Caco-2 (cell line): Measurements from ENCODE around the gene PTOV1. TPM values are rescaled to one million over a fixed set of nuclear protein-coding genes. Genes with fewer than 3 reads are reported as not detected.
A peak's percentile ranks its signal among the peaks of the same experiment; 100 is the strongest.

Source experiments
- BruUV-seq: library from RNA; stranded (reverse); fragments of 400-500 nt; replicated peaks from 2 replicates; lab custom pipeline; 2021; lab: Mats Ljungman, UMichigan
- CTCF ChIA-PET: fragments of 300-600 bp; sonication (Branson Sonifier 250); formaldehyde crosslinking; loops from one replicate; lab custom pipeline; 2022; ENCODE audit warnings: antibody characterized with exemption; lab: Charles Lee
- POLR2A ChIA-PET: fragments of 300-600 bp; sonication (Branson Sonifier 250); formaldehyde crosslinking; loops from one replicate; lab custom pipeline; 2022; ENCODE audit warnings: antibody characterized with exemption; lab: Charles Lee
- DNase-seq, 2 experiments: peaks; one replicate each; pipeline versions ENCODE4 v3.0.0 to v3.0.0-alpha.2; 2020 to 2022
- H3K27me3 ChIP-seq: replicated peaks from 2 replicates; pipeline ENCODE4 v1.6.0; 2011; ENCODE audit warnings: low read length; ENCODE audit not compliant: control insufficient read depth, insufficient read depth
- H3K36me3 ChIP-seq: 2 replicates; pipeline ENCODE4 v1.5.1; 2011; ENCODE audit warnings: low read length; ENCODE audit not compliant: control insufficient read depth, insufficient read depth
- H3K4me1 ChIP-seq: fragments of 250-450 bp; sonication (Bioruptor Pico); 2 replicates; pipeline ENCODE4 v1.5.1; 2020; ENCODE audit warnings: mild to moderate bottlenecking
- H3K4me3 ChIP-seq: 2 replicates; pipeline ENCODE4 v1.5.1; 2011; ENCODE audit warnings: low read depth, mild to moderate bottlenecking, control low read depth, low read length
- H3K9me3 ChIP-seq: fragments of 250-450 bp; sonication (Bioruptor Pico); 2 replicates; pipeline ENCODE4 v1.5.1; 2020; ENCODE audit warnings: mild to moderate bottlenecking, moderate library complexity
- H3K27ac Mint-ChIP-seq: one replicate; pipeline ENCODE4 v1.8.0; 2022; ENCODE audit warnings: mixed read lengths; ENCODE audit not compliant: unreplicated experiment
- H3K27me3 Mint-ChIP-seq: one replicate; pipeline ENCODE4 v1.8.0; 2022; ENCODE audit warnings: mixed read lengths; ENCODE audit not compliant: insufficient read depth, unreplicated experiment
- H3K36me3 Mint-ChIP-seq: one replicate; pipeline ENCODE4 v1.8.0; 2022; ENCODE audit warnings: mild to moderate bottlenecking, mixed read lengths; ENCODE audit not compliant: insufficient read depth, unreplicated experiment
- H3K4me1 Mint-ChIP-seq: one replicate; pipeline ENCODE4 v1.8.0; 2022; ENCODE audit warnings: low read depth, mixed read lengths; ENCODE audit not compliant: unreplicated experiment
- H3K4me3 Mint-ChIP-seq: one replicate; pipeline ENCODE4 v1.8.0; 2022; ENCODE audit warnings: mild to moderate bottlenecking, moderate library complexity, mixed read lengths; ENCODE audit not compliant: unreplicated experiment
- H3K9me3 Mint-ChIP-seq: one replicate; pipeline ENCODE4 v1.8.0; 2022; ENCODE audit warnings: mixed read lengths; ENCODE audit not compliant: unreplicated experiment
- intact Hi-C: fragments of 100-400 bp; cut with micrococcal nuclease; formaldehyde crosslinking; loops from one replicate; pipeline ENCODE4 v1.10.0; 2022; ENCODE audit not compliant: unreplicated experiment
- total RNA-seq: library from RNA; stranded (reverse); gene quantifications from 2 replicates; pipeline ENCODE4 v1.2.3, GENCODE V29; 2022
- TF ChIP-seq, protein P1 (sequence below), 2 experiments: fragments of 200-600 bp in 1 of 2; IDR thresholded peaks; 1 replicate in 1 of 2; 2 replicates in 1 of 2; pipeline versions ENCODE4 v1.5.1 to v1.8.0; 2011 to 2022; ENCODE audit warnings: antibody characterized with exemption in 1 of 2, control low read depth in 1 of 2, inconsistent platforms in 1 of 2, low read depth in 1 of 2, low read length in 1 of 2, mild to moderate bottlenecking in 1 of 2, moderate library complexity in 1 of 2; ENCODE audit not compliant: insufficient read depth in 1 of 2, severe bottlenecking in 1 of 2, unreplicated experiment in 1 of 2

PTOV1 gene
- total RNA-seq, 1 experiment from 2014 or later = 209 TPM

DNA sequence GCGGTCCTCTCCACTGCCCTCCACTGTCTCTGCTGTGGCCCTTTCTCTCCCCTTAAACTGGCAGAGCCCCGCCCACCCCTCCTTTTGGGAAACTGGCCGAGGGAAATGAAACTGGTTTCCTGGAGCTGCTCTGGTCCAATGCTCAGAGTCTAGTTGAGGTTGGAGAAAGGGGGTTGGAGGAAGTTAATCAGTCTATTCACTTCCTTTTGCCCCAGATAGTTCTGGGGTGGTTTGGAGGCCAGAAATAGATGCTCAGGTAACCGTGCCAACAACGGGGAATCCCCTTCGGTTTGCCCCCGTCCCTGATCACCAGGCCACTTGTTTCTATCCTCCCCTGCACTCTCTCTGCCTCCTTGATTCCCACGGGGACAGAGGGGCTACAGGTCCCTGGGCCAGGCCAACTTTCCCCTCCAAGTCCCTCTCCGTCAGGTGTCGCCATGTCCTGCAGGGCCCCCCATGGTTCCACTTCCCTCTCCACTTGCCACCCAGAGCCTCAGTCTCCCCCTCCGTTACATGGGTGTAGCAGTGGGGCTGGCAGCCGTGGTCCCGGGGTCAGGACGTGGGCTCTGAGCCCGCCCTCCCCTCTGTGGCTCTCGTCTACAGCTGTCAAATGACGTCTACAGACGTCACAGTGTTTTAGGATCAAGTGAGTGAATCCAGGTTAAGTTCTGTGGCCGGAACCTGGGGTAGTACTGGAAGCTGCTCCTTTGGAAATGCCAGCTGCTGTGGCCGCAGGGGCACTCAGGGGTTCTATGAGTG, 46.1 kb downstream of the PTOV1 start, which contains the start of gene IL4I1:
IL4I1 (minus strand) TSS at position 25 of the 759 bp plus-strand sequence. CDS start 727 bp downstream, outside the sequence.
- H3K4me3 ChIP-seq = no peak within 1 kb of the TSS
- intact Hi-C loops = no loop called here
- no peak within 1 kb of the TSS for H3K4me3 Mint-ChIP-seq

DNA sequence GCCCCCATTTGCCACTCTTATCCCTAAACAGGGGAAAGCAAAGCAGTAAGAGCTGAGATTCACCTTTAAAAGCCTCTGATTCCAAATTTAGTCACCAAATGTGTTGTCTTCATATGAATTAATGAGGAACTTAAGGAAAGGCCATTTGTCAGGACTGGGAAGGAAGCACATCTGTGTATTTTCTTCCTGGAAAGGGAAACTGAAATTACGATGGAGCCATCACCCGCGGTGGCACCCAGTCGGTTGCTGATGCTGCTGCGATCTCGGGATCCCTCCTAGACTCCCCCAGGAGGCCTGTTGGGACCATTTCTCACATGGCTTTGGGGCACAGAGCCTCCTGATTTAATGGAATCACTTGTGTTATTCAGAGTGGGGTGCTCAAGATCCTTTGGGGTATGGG, 53.2 kb downstream of the PTOV1 start:
- Histone ChIP-seq H3K9me3 (no peaks in the 10 kb centered on the region), H3K4me3 (no peak overlapping the region), H3K4me1 (no peaks in the 10 kb centered on the region), H3K36me3 (peaks cover 3% of the 10 kb centered on the region; the same call in 1 of the 2 replicates), H3K27me3 (no peaks in the 10 kb centered on the region)
- Mint-ChIP-seq H3K27me3 (no peaks in the 10 kb centered on the region), H3K4me1 (no peaks in the 10 kb centered on the region), H3K36me3 (peaks cover 39% of the 10 kb centered on the region), H3K27ac (no peak overlapping the region), H3K4me3 (no peak overlapping the region), H3K9me3 (no peaks in the 10 kb centered on the region)
- intact Hi-C loops = loop anchor here (2.0 kb wide), 1 partner anchor 13 kb away; no protein-coding TSS in a partner anchor
- ChIA-PET CTCF (no interaction called here), POLR2A (no interaction called here)
- no TSS peak for BruUV-seq
- DNase-seq = no peak
- TF ChIP-seq, protein P1, sequence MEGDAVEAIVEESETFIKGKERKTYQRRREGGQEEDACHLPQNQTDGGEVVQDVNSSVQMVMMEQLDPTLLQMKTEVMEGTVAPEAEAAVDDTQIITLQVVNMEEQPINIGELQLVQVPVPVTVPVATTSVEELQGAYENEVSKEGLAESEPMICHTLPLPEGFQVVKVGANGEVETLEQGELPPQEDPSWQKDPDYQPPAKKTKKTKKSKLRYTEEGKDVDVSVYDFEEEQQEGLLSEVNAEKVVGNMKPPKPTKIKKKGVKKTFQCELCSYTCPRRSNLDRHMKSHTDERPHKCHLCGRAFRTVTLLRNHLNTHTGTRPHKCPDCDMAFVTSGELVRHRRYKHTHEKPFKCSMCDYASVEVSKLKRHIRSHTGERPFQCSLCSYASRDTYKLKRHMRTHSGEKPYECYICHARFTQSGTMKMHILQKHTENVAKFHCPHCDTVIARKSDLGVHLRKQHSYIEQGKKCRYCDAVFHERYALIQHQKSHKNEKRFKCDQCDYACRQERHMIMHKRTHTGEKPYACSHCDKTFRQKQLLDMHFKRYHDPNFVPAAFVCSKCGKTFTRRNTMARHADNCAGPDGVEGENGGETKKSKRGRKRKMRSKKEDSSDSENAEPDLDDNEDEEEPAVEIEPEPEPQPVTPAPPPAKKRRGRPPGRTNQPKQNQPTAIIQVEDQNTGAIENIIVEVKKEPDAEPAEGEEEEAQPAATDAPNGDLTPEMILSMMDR (IDR thresholded peaks at IDR 0.05; ENCODE audit: insufficient read depth in 1 of 2, low read depth in 1 of 2, low read length in 1 of 2, severe bottlenecking in 1 of 2, unreplicated experiment in 1 of 2) = no peak

More for the DNA sequence above, 46.1 kb downstream of the PTOV1 start, which contains the start of gene IL4I1:
- ChIA-PET CTCF (no interaction called here), POLR2A (no interaction called here)
- no peak for DNase-seq
- H3K36me3 Mint-ChIP-seq = peaks cover 6% of the 10 kb centered on the region
- Histone ChIP-seq H3K9me3 (no peaks in the 10 kb centered on the region), H3K36me3 (no peaks in the 10 kb centered on the region), H3K4me1 (no peaks in the 10 kb centered on the region), H3K27me3 (no peaks in the 10 kb centered on the region)
- BruUV-seq = no TSS peak
- H3K9me3 Mint-ChIP-seq = no peaks in the 10 kb centered on the region
- TF ChIP-seq, protein P1 (IDR thresholded peaks at IDR 0.05; ENCODE audit: insufficient read depth in 1 of 2, low read depth in 1 of 2, low read length in 1 of 2, severe bottlenecking in 1 of 2, unreplicated experiment in 1 of 2) = no peak
- no peak within 1 kb of the TSS for H3K27ac Mint-ChIP-seq
- peaks cover 3% of the 10 kb centered on the region for H3K27me3 Mint-ChIP-seq
- H3K4me1 Mint-ChIP-seq = no peaks in the 10 kb centered on the region

GRCh38 chr19:49906879-49907564, 56.1 kb downstream of the PTOV1 start:
- H3K36me3 Mint-ChIP-seq = peaks cover 66% of the 10 kb centered on the region
- Histone ChIP-seq H3K9me3 (no peaks in the 10 kb centered on the region), H3K36me3 (peaks cover 11% of the 10 kb centered on the region), H3K4me1 (peaks cover 7% of the 10 kb centered on the region; the same call in 1 of the 2 replicates), H3K4me3 (no peak overlapping the region), H3K27me3 (no peaks in the 10 kb centered on the region)
- TF ChIP-seq, protein P1 (IDR thresholded peaks at IDR 0.05; ENCODE audit: insufficient read depth in 1 of 2, low read depth in 1 of 2, low read length in 1 of 2, severe bottlenecking in 1 of 2, unreplicated experiment in 1 of 2) = no peak
- H3K27ac Mint-ChIP-seq = no peak overlapping the region
- H3K27me3 Mint-ChIP-seq = no peaks in the 10 kb centered on the region
- H3K4me3 Mint-ChIP-seq = no peak overlapping the region
- intact Hi-C loops = no loop called here
- H3K4me1 Mint-ChIP-seq = peaks cover 10% of the 10 kb centered on the region
- DNase-seq = no peak
- ChIA-PET CTCF (no interaction called here), POLR2A (no interaction called here)
- BruUV-seq = TSS peak; percentile 50
- H3K9me3 Mint-ChIP-seq = no peaks in the 10 kb centered on the region
